ENCODE measurements around the gene EDC3. TPM values are rescaled to one million over a fixed set of nuclear protein-coding genes. Genes with fewer than 3 reads are reported as not detected.

EDC3 gene
- total RNA-seq, 2 experiments from 2014 or later = 41.9 to 44.1 TPM

DNA sequence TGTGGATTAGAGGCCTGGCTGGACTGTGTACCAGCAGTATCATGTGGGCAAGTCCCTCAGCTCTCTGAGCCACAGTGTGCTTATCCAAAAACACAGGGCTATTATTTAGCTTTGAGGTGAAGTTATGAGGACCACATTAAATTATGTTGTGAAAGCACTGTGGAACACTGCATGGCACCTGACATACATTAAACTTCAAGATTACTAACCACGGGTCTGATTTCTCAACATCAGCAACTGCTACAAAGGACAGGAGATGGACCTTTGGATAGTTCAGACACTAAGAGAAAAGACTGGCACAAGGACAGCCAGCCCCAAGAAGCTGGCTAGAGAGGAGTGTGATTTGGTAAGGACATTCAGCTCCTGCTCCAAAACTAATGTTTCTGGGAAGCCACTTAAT is 58.8 kb downstream of the EDC3 start:
- POLR2A ChIA-PET = interaction anchor here (0.9 kb wide), 1 partner anchor 9 kb away, joined by 3 read pairs; no protein-coding TSS in a partner anchor
- no peaks in the 10 kb centered on the region for H3K27me3 Mint-ChIP-seq
- CTCF ChIA-PET = interaction anchor here (0.6 to 14.7 kb wide), 10 partner anchors 8 to 291 kb away, joined by 3 to 576 read pairs (median 8); partner anchors contain the start of genes CLK3 and CYP1A2
- H3K4me3 Mint-ChIP-seq = no peak overlapping the region
- no peak for DNase-seq
- intact Hi-C loops (cut with micrococcal nuclease) = no loop called here
- TF ChIP-seq CTCF (IDR thresholded peaks at IDR 0.05) = no peak
- no peaks in the 10 kb centered on the region for H3K9me3 Mint-ChIP-seq
- H3K36me3 Mint-ChIP-seq (ENCODE audit: low read depth) = peaks cover 27% of the 10 kb centered on the region
- H3K4me1 Mint-ChIP-seq (ENCODE audit: low read depth) = peaks cover 10% of the 10 kb centered on the region
- H3K27ac Mint-ChIP-seq = no peak overlapping the region
- no peak for ATAC-seq

GRCh38 chr15:74635228-74635627 is 60.6 kb downstream of the EDC3 start:
- Mint-ChIP-seq H3K4me1 (ENCODE audit: low read depth) (no peaks in the 10 kb centered on the region), H3K27ac (peak overlapping the region; percentile 39), H3K9me3 (no peaks in the 10 kb centered on the region), H3K4me3 (no peak overlapping the region), H3K36me3 (ENCODE audit: low read depth) (peaks cover 30% of the 10 kb centered on the region), H3K27me3 (no peaks in the 10 kb centered on the region)
- intact Hi-C loops (cut with micrococcal nuclease) = loop anchor here (1.0 kb wide), 1 partner anchor 134 kb away; no protein-coding TSS in a partner anchor
- POLR2A ChIA-PET = interaction anchor here (0.6 to 1.7 kb wide), 5 partner anchors 14 to 137 kb away, joined by 3 to 9 read pairs (median 3); no protein-coding TSS in a partner anchor
- DNase-seq = peak; percentile 84
- peak; percentile 94 for ATAC-seq
- TF ChIP-seq CTCF (IDR thresholded peaks at IDR 0.05) = peak; percentile 89
- CTCF ChIA-PET = interaction anchor here (0.6 to 14.7 kb wide), 54 partner anchors 8 to 347 kb away, joined by 3 to 576 read pairs (median 5); partner anchors contain the start of genes CLK3, CSK, CYP1A1 and CYP1A2

GRCh38 chr15:74633781-74634180 is 62.0 kb downstream of the EDC3 start:
- H3K9me3 Mint-ChIP-seq = no peaks in the 10 kb centered on the region
- peak overlapping the region; percentile 51 for H3K27ac Mint-ChIP-seq
- no peak overlapping the region for H3K4me3 Mint-ChIP-seq
- H3K36me3 Mint-ChIP-seq (ENCODE audit: low read depth) = peaks cover 33% of the 10 kb centered on the region
- ChIA-PET CTCF (interaction anchor here (1.1 to 14.7 kb wide), 21 partner anchors 13 to 319 kb away, joined by 3 to 576 read pairs (median 9); partner anchors contain the start of genes CLK3 and CYP1A1), POLR2A (interaction anchor here (0.9 to 2.2 kb wide), 3 partner anchors 136 to 257 kb away, joined by 3 to 7 read pairs (median 3); no protein-coding TSS in a partner anchor)
- intact Hi-C loops (cut with micrococcal nuclease) = loop anchor here (5.0 kb wide), 1 partner anchor 261 kb away; no protein-coding TSS in a partner anchor
- TF ChIP-seq CTCF (IDR thresholded peaks at IDR 0.05) = no peak
- DNase-seq (peak; percentile 25), ATAC-seq (no peak)
- H3K27me3 Mint-ChIP-seq = no peaks in the 10 kb centered on the region
- no peaks in the 10 kb centered on the region for H3K4me1 Mint-ChIP-seq (ENCODE audit: low read depth)

DNA sequence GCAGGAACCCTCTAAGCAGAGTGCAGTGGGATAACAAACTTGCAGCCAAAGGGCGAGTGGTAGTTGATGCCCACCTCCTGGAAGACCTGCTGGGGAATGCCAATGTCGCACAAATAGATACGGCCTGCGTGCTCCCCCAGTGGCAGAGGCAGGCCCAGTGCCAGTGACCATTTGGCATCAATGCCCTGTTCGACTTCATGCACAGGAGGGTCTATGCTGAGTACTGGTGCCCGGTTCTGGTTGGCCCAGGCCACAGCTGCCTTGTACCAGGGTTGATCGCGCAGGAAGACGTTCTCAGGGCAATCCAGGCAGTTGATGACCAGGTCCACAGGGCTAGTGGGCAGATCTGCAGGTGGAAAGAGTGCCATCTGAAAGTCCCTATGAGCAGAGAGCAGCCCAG is 63.2 kb downstream of the EDC3 start:
- Mint-ChIP-seq H3K4me3 (no peak overlapping the region), H3K36me3 (ENCODE audit: low read depth) (peaks cover 36% of the 10 kb centered on the region), H3K27me3 (no peaks in the 10 kb centered on the region), H3K9me3 (no peaks in the 10 kb centered on the region), H3K4me1 (ENCODE audit: low read depth) (peaks cover 5% of the 10 kb centered on the region), H3K27ac (no peak overlapping the region)
- ATAC-seq (no peak), DNase-seq (no peak)
- no peak for TF ChIP-seq CTCF (IDR thresholded peaks at IDR 0.05)
- POLR2A ChIA-PET = interaction anchor here (0.9 to 2.2 kb wide), 7 partner anchors 9 to 198 kb away, joined by 3 to 7 read pairs (median 4); no protein-coding TSS in a partner anchor
- intact Hi-C loops (cut with micrococcal nuclease) = loop anchor here (5.0 kb wide), 1 partner anchor 260 kb away; no protein-coding TSS in a partner anchor
- CTCF ChIA-PET = interaction anchor here (0.6 to 14.7 kb wide), 41 partner anchors 9 to 324 kb away, joined by 3 to 576 read pairs (median 4); partner anchors contain the start of genes CLK3, CYP1A1 and RPP25
